Esophagus squamous epithelium (tissue), 4 donors: ENCODE data around the gene MRGPRF.

ENCODE experiments used
- CTCF ChIP-seq, 6 experiments: fragments of 450-650 bp in 4 of 6; fragments of 200-600 bp in 2 of 6; sonication (generic) in 2 of 6; IDR thresholded peaks; one replicate each; pipeline ENCODE4 v1.5.1; 2016 to 2019; ENCODE audit warnings: antibody characterized with exemption in 6 of 6, mild to moderate bottlenecking in 4 of 6, moderate library complexity in 4 of 6
- POLR2A ChIP-seq, 4 donors: fragments of 450-650 bp; IDR thresholded peaks; one replicate each; pipeline ENCODE4 v1.6.1; 2017; ENCODE audit warnings: antibody characterized with exemption in 4 of 4, mild to moderate bottlenecking in 4 of 4, moderate library complexity in 3 of 4

DNA sequence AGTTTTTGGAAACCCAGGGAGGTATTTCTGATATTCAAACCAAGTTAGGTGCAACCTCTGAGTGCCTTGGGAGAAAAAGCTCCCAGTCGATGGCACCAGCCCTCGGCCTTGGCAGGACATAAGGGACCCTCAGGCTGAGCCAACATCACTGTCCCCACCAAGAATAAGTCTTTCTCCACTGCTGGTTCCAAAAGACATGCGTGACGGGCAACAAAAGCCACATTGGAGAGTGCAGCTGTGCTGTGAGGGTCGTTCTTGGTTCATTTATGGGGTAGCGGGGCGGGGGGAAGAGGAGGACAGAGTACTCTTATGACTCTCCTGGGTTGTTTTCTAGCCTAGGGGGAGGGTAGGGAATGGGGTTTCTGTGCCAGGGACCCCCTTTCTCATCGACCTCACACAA lies 24.5 kb upstream of the MRGPRF start:
- TF ChIP-seq CTCF (IDR thresholded peaks at IDR 0.05) (no peak), POLR2A (IDR thresholded peaks at IDR 0.05) (no peak)
